Measurements from ENCODE around the gene PRKD3.

The PRKD3 gene

DNA sequence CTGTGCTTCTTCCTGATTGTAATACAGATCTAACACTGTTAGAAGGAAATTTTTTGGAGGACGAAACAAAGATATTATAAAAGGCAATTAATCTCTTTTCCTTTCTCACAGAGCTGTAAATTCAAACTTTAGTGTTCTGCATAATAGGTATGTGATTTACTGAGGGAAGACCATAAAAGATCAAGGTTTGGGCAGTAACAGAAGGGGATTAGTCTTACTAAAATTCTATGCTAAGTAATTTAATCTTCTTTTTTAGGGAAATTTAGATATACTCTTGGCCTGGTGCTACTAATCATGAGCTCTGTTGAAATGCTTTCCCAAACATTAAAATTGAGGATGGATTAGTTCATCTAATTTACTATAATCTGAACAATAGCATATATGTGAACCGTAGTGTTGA is 11.0 kb upstream of the PRKD3 start:
- no peaks in the 10 kb centered on the region for H3K36me3 Mint-ChIP-seq (ENCODE audit: insufficient read depth)
- no peak for DNase-seq (ENCODE audit: low spot score in 2 of 2)

DNA sequence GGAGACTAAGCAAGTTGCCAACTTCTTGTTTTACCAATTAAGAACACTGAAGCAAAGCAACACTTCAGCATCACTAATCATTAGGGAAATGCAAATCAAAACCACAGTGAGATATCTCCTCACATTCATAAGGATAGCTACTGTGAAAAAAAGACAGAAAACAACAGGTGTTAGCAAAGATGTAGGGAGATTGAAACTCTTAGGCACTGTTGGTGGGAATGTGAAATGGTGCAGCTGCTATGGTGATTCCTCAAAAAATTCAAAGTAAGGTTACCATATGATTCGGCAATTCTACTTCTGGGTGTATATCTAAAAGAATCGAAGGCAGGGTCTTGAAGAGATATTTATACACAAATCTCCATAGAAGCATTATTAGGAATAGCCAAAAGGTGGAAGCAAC is 8.6 kb upstream of the PRKD3 start:
- Mint-ChIP-seq H3K27ac (ENCODE audit: low read depth) (no peak overlapping the region), H3K4me3 (no peak overlapping the region), H3K36me3 (ENCODE audit: insufficient read depth) (no peaks in the 10 kb centered on the region), H3K9me3 (no peaks in the 10 kb centered on the region), H3K27me3 (no peaks in the 10 kb centered on the region), H3K4me1 (no peaks in the 10 kb centered on the region)
- ATAC-seq (replicated peaks; ENCODE audit: extremely low read depth, poor library complexity, severe bottlenecking) (no peak), DNase-seq (ENCODE audit: low spot score in 2 of 2) (no peak)

More for the DNA sequence above, 11.0 kb upstream of the PRKD3 start:
- Mint-ChIP-seq H3K4me3 (no peak overlapping the region), H3K4me1 (no peaks in the 10 kb centered on the region), H3K9me3 (no peaks in the 10 kb centered on the region), H3K27me3 (no peaks in the 10 kb centered on the region), H3K27ac (ENCODE audit: low read depth) (no peak overlapping the region)
- no peak for ATAC-seq (replicated peaks; ENCODE audit: extremely low read depth, poor library complexity, severe bottlenecking)

DNA sequence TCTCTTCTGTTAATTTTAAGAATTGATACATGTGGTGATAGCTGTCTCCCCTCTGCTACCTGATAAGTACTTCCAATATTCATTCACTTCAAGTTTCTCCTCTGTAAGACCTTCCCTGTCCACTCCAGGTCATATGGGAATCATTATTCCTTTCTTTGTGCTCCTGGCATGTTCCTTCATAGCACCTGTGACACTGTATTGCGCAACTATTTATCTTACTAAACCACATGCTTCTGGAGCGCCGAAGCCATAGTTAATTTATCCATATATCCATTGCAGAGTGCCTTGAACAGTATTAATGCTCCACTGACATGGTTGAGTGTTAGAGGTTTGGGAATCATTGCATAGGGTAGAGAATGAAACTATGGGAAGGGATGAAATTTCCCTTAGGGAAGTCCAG is 7.9 kb upstream of the PRKD3 start:
- H3K27ac Mint-ChIP-seq (ENCODE audit: low read depth): no peak overlapping the region
- ATAC-seq (replicated peaks; ENCODE audit: extremely low read depth, poor library complexity, severe bottlenecking) (no peak), DNase-seq (ENCODE audit: low spot score in 2 of 2) (no peak)
- no peaks in the 10 kb centered on the region for H3K9me3 Mint-ChIP-seq
- no peaks in the 10 kb centered on the region for H3K4me1 Mint-ChIP-seq
- no peak overlapping the region for H3K4me3 Mint-ChIP-seq
- H3K36me3 Mint-ChIP-seq (ENCODE audit: insufficient read depth): no peaks in the 10 kb centered on the region
- no peaks in the 10 kb centered on the region for H3K27me3 Mint-ChIP-seq

DNA sequence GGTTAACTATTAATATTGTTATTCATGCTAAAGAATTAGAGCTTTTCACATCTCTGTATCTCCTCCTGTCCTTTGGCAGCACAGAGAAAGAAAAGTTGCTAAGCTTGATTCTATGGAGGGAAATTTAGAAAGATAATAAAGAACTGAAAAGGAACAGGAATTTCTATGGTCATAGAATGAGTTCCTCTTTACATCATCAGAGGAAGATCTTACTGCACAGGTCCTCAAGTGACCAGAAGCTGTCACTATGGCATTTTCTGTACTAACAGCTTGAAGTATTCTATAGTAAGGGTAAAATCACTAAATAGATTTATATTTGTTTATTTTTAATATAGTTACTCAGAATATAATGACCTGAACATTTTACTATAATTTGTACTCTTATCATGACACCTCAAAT is 6.0 kb upstream of the PRKD3 start:
- H3K27ac Mint-ChIP-seq (ENCODE audit: low read depth): no peak overlapping the region
- no peaks in the 10 kb centered on the region for H3K27me3 Mint-ChIP-seq
- DNase-seq (ENCODE audit: low spot score in 2 of 2) (no peak), ATAC-seq (replicated peaks; ENCODE audit: extremely low read depth, poor library complexity, severe bottlenecking) (no peak)
- no peak overlapping the region for H3K4me3 Mint-ChIP-seq
- no peaks in the 10 kb centered on the region for H3K4me1 Mint-ChIP-seq
- peaks cover 1% of the 10 kb centered on the region for H3K36me3 Mint-ChIP-seq (ENCODE audit: insufficient read depth)
- H3K9me3 Mint-ChIP-seq: no peaks in the 10 kb centered on the region

DNA sequence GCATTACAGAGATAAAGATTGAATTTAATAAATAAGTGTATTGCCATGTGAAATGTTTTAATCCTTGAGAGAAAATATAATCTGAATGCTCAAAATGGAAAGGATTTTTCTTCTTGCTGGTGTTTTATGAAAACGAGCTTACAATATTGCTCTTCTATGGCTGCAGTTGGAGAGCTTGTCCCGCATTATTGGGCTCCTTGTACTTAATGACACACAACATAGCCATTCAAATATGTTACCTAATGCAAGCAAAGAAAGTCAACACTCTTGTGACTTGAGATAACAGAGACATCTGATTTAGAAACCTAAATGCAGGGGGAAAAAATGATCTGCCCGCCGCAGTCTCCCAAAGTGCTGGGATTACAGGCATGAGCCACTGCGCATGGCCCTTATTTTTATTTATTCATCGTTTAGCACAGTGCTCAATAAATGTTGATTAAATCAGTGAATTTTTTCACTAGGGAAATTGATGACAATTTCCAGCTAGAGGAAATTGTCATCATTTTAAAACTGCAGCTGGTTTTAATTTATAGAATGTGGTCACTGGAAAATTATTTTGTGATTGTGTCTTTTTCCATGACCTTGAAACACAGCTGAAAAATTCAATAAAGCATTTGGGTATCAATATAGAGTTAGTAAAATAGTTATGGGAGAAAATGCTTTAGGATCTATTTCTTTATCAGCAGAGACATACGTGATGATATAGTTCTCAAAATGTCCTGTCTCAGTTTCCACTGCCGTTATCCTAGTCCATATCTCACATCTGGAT is 2.4 kb upstream of the PRKD3 start:
- ATAC-seq (replicated peaks; ENCODE audit: extremely low read depth, poor library complexity, severe bottlenecking) (no peak), DNase-seq (ENCODE audit: low spot score in 2 of 2) (no peak)
- Mint-ChIP-seq H3K4me3 (no peak overlapping the region), H3K27me3 (no peaks in the 10 kb centered on the region), H3K9me3 (no peaks in the 10 kb centered on the region), H3K27ac (ENCODE audit: low read depth) (no peak overlapping the region), H3K36me3 (ENCODE audit: insufficient read depth) (peaks cover 8% of the 10 kb centered on the region), H3K4me1 (peaks cover 10% of the 10 kb centered on the region)

DNA sequence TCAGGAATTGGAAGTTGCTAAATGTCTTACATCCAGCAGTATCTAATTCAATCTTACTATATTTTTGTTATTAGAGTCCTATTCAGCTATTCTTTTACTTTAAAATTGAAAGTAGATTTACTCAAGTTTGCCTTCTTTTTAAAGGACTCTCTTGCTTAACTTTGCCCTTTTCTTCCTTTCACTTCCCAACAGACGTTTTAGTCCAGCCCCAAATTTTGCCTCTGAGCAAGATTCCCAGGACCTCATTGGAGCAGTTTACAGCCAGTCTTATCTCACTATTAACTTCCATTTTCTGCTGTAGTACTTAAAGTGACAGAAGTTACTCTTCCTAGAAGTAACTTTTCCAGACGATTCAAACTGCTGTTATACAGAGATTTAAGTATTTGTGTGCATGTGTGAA is 1.7 kb upstream of the PRKD3 start:
- Mint-ChIP-seq H3K4me1 (peaks cover 15% of the 10 kb centered on the region), H3K36me3 (ENCODE audit: insufficient read depth) (peaks cover 8% of the 10 kb centered on the region), H3K27ac (ENCODE audit: low read depth) (no peak overlapping the region), H3K27me3 (no peaks in the 10 kb centered on the region), H3K4me3 (peak overlapping the region; percentile 8), H3K9me3 (no peaks in the 10 kb centered on the region)
- DNase-seq (ENCODE audit: low spot score in 2 of 2) (no peak), ATAC-seq (replicated peaks; ENCODE audit: extremely low read depth, poor library complexity, severe bottlenecking) (no peak)

DNA sequence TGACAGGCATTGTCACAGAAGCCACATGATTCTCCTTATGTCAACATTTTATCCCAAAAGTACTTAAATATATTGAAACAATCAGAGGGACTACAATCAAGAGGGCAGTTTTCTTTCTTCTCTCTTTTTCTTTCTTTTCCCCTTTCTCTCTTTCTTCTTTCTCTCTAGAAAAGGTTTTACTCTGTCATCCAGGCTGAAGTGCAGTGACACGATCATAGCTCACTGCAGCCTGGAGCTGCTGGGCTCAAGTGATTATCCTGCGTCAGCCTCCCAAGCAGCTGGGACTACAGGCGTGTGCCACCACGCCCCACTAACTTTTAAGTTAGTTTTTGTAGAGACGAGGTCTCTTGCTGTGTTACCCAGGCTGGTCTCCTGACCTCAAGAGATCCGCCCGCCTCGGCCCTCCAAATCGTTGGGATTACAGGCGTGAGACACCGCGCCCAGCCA is 1.0 kb upstream of the PRKD3 start:
- no peak for DNase-seq (ENCODE audit: low spot score in 2 of 2)
- no peaks in the 10 kb centered on the region for H3K27me3 Mint-ChIP-seq
- H3K36me3 Mint-ChIP-seq (ENCODE audit: insufficient read depth): peaks cover 8% of the 10 kb centered on the region
- peaks cover 17% of the 10 kb centered on the region for H3K4me1 Mint-ChIP-seq
- H3K27ac Mint-ChIP-seq (ENCODE audit: low read depth): peak overlapping the region; percentile 26
- no peaks in the 10 kb centered on the region for H3K9me3 Mint-ChIP-seq
- ATAC-seq (replicated peaks; ENCODE audit: extremely low read depth, poor library complexity, severe bottlenecking): no peak
- peak overlapping the region; percentile 93 for H3K4me3 Mint-ChIP-seq

DNA sequence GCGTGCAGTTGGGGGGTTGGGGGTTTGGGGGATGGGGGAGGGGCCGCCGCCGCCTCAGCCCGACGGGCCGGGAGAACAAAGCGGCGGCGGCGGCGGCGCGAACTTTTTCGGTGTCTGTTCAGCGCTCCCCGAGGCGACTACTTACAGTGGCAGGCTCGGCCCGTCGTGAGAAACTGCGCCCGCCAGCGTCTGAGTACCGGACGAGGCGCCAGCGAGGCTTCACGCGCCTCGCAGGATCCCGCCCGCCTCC is 172 bp downstream of the PRKD3 start:
- H3K27ac Mint-ChIP-seq (ENCODE audit: low read depth): no peak overlapping the region
- peaks cover 22% of the 10 kb centered on the region for H3K4me1 Mint-ChIP-seq
- no peaks in the 10 kb centered on the region for H3K9me3 Mint-ChIP-seq
- ATAC-seq (replicated peaks; ENCODE audit: extremely low read depth, poor library complexity, severe bottlenecking): peak; percentile 72
- H3K27me3 Mint-ChIP-seq: no peaks in the 10 kb centered on the region
- peaks cover 8% of the 10 kb centered on the region for H3K36me3 Mint-ChIP-seq (ENCODE audit: insufficient read depth)
- H3K4me3 Mint-ChIP-seq: peak overlapping the region; percentile 93
- peak in 1 of 2 donors; percentile 48 for DNase-seq (ENCODE audit: low spot score in 2 of 2)

DNA sequence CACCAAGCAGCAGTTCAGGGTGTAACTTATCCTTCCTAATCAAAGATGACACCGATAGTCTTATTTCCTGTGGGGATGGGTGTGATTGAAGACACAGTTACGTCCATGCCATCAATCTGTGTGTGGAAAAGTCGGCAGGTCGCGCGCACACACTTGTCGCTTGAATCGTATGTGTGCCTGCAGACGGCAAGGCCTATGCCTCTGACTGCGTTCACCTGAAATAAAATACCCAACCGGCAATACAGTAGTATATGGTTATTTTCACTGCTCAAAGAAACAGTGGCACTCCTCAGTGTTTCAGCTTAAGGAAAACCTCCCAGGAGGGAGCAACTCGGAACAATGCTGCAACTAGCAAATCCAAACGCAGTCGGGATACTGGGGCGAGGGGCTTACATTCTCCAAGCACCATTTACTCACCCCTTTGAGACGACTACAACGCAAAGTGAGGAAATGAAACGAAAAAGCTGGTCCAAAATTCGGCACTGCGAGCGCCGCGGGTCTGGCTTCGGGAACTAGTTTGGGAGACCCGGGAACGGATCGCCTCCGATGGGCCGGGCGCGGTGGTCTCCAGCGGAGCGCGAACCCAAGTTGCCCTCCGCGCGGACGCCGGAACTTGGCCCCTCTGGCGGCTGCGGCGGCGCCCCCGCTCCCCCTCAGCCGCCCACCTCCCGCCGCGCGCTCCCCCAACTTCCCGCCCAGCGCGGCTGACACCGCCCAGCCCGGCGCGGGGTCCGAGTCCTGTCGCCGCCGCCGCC is 675 bp downstream of the PRKD3 start:
- Mint-ChIP-seq H3K27me3 (no peaks in the 10 kb centered on the region), H3K27ac (ENCODE audit: low read depth) (peak overlapping the region; percentile 81), H3K9me3 (no peaks in the 10 kb centered on the region), H3K36me3 (ENCODE audit: insufficient read depth) (peaks cover 8% of the 10 kb centered on the region), H3K4me1 (peaks cover 23% of the 10 kb centered on the region), H3K4me3 (peak overlapping the region; percentile 93)
- ATAC-seq (replicated peaks; ENCODE audit: extremely low read depth, poor library complexity, severe bottlenecking): peak; percentile 35
- peak; percentile 17 to 20 for DNase-seq (ENCODE audit: low spot score in 2 of 2)

DNA sequence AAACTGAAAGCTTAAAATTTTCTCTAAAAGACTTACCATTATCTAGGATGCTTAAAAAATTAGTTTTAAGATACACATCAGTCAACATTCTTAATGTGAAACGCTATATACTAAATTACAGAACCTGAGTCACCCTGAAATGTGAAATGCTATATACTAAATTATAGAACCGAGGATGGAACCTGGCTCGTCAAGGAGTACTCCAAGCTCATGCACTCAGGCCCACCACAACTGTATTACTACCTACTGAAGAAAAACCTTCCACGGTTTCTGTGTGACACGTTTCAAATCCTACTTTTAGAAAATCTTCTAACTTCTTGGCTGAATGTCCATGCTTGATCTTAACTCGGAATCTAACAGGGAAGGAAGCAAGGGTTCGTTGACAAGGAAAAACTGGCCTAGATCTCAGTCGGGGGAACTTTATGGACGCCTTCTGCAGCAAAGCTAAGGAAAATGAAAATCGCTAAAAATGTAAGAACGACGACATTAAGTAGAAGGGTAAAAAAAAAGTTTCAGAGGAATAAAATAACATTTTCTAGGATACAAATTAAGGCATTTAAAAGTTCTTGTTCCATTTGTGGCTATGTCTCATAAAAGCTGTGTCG is 1.4 kb downstream of the PRKD3 start:
- no peak for DNase-seq (ENCODE audit: low spot score in 2 of 2)
- Mint-ChIP-seq H3K4me3 (peak overlapping the region; percentile 93), H3K27me3 (no peaks in the 10 kb centered on the region), H3K4me1 (peaks cover 28% of the 10 kb centered on the region), H3K36me3 (ENCODE audit: insufficient read depth) (peaks cover 8% of the 10 kb centered on the region), H3K9me3 (no peaks in the 10 kb centered on the region), H3K27ac (ENCODE audit: low read depth) (peak overlapping the region; percentile 81)
- no peak for ATAC-seq (replicated peaks; ENCODE audit: extremely low read depth, poor library complexity, severe bottlenecking)

DNA sequence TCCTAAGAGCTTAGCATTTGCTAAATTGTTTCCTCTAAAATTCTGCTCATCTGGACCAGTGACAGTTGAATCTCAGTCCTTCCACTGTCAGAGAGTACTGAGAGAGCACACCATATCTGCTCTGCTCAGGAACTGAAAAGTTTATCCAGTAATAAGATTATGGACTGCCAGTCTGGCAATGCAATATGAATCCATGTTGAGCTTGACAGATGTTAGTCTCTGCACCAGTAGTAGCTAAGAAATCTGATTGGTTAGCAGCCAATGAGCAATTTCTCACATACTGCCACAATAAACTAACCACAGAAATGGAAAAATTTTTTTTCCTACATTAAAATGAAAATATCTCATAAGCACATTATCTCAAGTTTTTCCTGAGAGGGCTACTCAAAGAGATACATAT is 2.3 kb downstream of the PRKD3 start:
- Mint-ChIP-seq H3K4me1 (peaks cover 28% of the 10 kb centered on the region), H3K27me3 (no peaks in the 10 kb centered on the region), H3K4me3 (no peak overlapping the region), H3K9me3 (no peaks in the 10 kb centered on the region), H3K27ac (ENCODE audit: low read depth) (no peak overlapping the region), H3K36me3 (ENCODE audit: insufficient read depth) (peaks cover 9% of the 10 kb centered on the region)
- ATAC-seq (replicated peaks; ENCODE audit: extremely low read depth, poor library complexity, severe bottlenecking): no peak
- no peak for DNase-seq (ENCODE audit: low spot score in 2 of 2)

DNA sequence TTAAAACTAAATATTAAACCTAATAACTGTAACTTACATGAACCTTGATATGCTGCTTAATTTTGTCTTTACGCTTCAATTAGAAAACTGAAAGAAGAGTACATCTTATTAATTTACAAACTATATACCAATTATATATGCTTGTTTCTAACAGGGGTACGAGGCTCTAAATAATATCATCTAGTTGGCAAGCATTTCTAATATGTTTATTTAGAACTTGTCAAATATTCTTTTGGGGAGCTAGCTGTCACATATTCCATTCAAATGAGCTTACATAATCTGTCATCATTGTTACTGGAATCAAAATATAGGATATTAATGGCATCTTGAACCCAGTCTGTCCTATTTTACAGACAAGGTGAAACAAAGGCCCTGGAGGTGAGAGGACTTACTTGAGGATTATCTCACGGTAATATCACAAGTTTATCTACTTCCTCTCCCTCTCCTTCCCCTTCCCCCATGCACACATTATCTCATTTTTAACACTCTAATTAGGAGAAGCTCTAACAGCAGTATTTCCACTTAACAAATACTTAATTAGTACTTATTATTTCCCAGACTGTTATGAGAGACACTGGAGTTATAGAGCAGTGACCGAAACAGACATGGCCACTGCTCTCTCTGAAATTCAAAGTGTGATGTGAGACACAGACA is 3.5 kb downstream of the PRKD3 start:
- no peak overlapping the region for H3K4me3 Mint-ChIP-seq
- H3K4me1 Mint-ChIP-seq: peaks cover 31% of the 10 kb centered on the region
- no peak for ATAC-seq (replicated peaks; ENCODE audit: extremely low read depth, poor library complexity, severe bottlenecking)
- no peaks in the 10 kb centered on the region for H3K27me3 Mint-ChIP-seq
- no peaks in the 10 kb centered on the region for H3K9me3 Mint-ChIP-seq
- H3K27ac Mint-ChIP-seq (ENCODE audit: low read depth): no peak overlapping the region
- no peak for DNase-seq (ENCODE audit: low spot score in 2 of 2)
- H3K36me3 Mint-ChIP-seq (ENCODE audit: insufficient read depth): peaks cover 8% of the 10 kb centered on the region

Data from central memory CD8-positive, alpha-beta T cell (primary cell).